Lower leg skin (tissue), 3 donors: ENCODE measurements around the gene ATP4A.

Source experiments
- CTCF ChIP-seq, 3 donors: fragments of 450-650 bp; IDR thresholded peaks; one replicate each; pipeline ENCODE4 v1.5.1; 2016; ENCODE audit warnings: antibody characterized with exemption in 3 of 3, mild to moderate bottlenecking in 3 of 3, moderate library complexity in 2 of 3
- POLR2A ChIP-seq, 2 donors: fragments of 450-650 bp; IDR thresholded peaks; one replicate each; pipeline ENCODE4 v1.6.1; 2016 to 2017; ENCODE audit warnings: antibody characterized with exemption in 2 of 2, mild to moderate bottlenecking in 1 of 2, moderate library complexity in 1 of 2

DNA sequence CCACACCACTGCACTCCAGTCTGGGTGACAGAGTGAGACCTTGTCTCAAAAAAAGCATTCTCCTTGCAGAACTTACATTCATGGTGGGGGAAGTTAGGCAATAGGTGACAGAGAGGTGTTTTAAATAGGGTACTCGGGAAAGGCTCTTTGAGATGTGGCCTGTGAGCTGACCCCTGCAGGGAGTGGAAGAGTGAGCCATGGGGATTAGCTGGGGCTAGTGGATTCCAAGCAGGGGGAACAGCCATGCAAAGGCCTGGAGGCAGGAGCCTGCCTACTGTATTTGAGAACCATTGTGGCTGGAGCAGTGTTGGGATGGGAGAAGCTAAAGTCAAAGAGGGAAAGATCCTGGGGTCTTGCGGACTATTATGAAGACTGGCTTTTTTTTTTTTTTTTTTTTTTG, 46.1 kb downstream of the ATP4A start:
- TF ChIP-seq CTCF (IDR thresholded peaks at IDR 0.05) (no peak), POLR2A (IDR thresholded peaks at IDR 0.05) (no peak)
